ENCODE results near the gene LRRD1. TPM values are rescaled to one million over a fixed set of nuclear protein-coding genes. Genes with fewer than 3 reads are reported as not detected.

Gene LRRD1
- total RNA-seq, result under 1 TPM in 2 of 4 donors, not detected in 2; 0.13 to 0.65 TPM

- TF ChIP-seq POLR2A (IDR thresholded peaks at IDR 0.05) (no peak), CTCF (IDR thresholded peaks at IDR 0.05) (peak in 1 of 3 donors; percentile 83)
- 10 to 13% methylated on average over 43 of the region's 60 CpGs for WGBS, 2 donors
- peak; percentile 85 to 97 for DNase-seq (ENCODE audit: low spot score in 2 of 2)
- peak within 1 kb of the TSS; percentile 24 for H3K4me3 ChIP-seq (ENCODE audit: low read depth, poor library complexity, severe bottlenecking)
- intact Hi-C loops (cut with DNase I; ENCODE audit: low total_unique reads), result no loop called here
Observed at GRCh38 chr7:92178928-92179924, at the start of gene LRRD1. Gene LRRD1 (minus strand): TSS chr7:92179142. CDS start chr7:92165202, 13,940 bp downstream.

GRCh38 chr7:92228742-92229141 lies 49.8 kb upstream of the LRRD1 start:
- TF ChIP-seq POLR2A (IDR thresholded peaks at IDR 0.05), result no peak
- no peak for TF ChIP-seq CTCF (IDR thresholded peaks at IDR 0.05)
- intact Hi-C loops (cut with DNase I; ENCODE audit: low total_unique reads), result no loop called here
- WGBS, 2 donors, result 97 to 99% methylated on average over 2 of the region's 2 CpGs
- DNase-seq (ENCODE audit: low spot score in 2 of 2), result no peak
- H3K4me3 ChIP-seq (ENCODE audit: low read depth, poor library complexity, severe bottlenecking), result no peak overlapping the region

- H3K4me3 ChIP-seq (ENCODE audit: low read depth, poor library complexity, severe bottlenecking), result no peak overlapping the region
- DNase-seq (ENCODE audit: low spot score in 2 of 2), result no peak
- intact Hi-C loops (cut with DNase I; ENCODE audit: low total_unique reads), result no loop called here
- WGBS, 2 donors, result 96 to 100% methylated on average over 2 of the region's 2 CpGs
- TF ChIP-seq CTCF (IDR thresholded peaks at IDR 0.05) (no peak), POLR2A (IDR thresholded peaks at IDR 0.05) (no peak)
Observed at GRCh38 chr7:92228100-92228499, 49.2 kb upstream of the LRRD1 start.

GRCh38 chr7:92226981-92227380 lies 48.0 kb upstream of the LRRD1 start:
- no peak for TF ChIP-seq POLR2A (IDR thresholded peaks at IDR 0.05)
- no peak for TF ChIP-seq CTCF (IDR thresholded peaks at IDR 0.05)
- intact Hi-C loops (cut with DNase I; ENCODE audit: low total_unique reads), result no loop called here
- 90 to 91% methylated on average over 4 of the region's 4 CpGs for WGBS, 2 donors

GRCh38 chr7:92221766-92222165 lies 42.8 kb upstream of the LRRD1 start:
- WGBS, 2 donors, result 77% methylated on average over 3 of the region's 3 CpGs
- no peak for DNase-seq (ENCODE audit: low spot score in 2 of 2)
- intact Hi-C loops (cut with DNase I; ENCODE audit: low total_unique reads), result no loop called here
- no peak for TF ChIP-seq POLR2A (IDR thresholded peaks at IDR 0.05)
- TF ChIP-seq CTCF (IDR thresholded peaks at IDR 0.05), result no peak
- H3K4me3 ChIP-seq (ENCODE audit: low read depth, poor library complexity, severe bottlenecking), result no peak overlapping the region

More at GRCh38 chr7:92226981-92227380, 48.0 kb upstream of the LRRD1 start:
- DNase-seq (ENCODE audit: low spot score in 2 of 2), result no peak
- H3K4me3 ChIP-seq (ENCODE audit: low read depth, poor library complexity, severe bottlenecking), result no peak overlapping the region
